Progenitor cell of endocrine pancreas (in vitro differentiated cells): Measurements from ENCODE around the gene SLU7. TPM values are rescaled to one million over a fixed set of nuclear protein-coding genes. Genes with fewer than 3 reads are reported as not detected.

ENCODE experiments used
- DNase-seq: peaks from one replicate; pipeline ENCODE4 v3.0.0; 2021; ENCODE audit warnings: low spot score; ENCODE audit not compliant: unreplicated experiment
- H3K27ac Mint-ChIP-seq: 2 replicates; pipeline ENCODE4 v1.8.0; 2021; ENCODE audit warnings: mild to moderate bottlenecking, moderate library complexity, mixed read lengths
- H3K27me3 Mint-ChIP-seq: 2 replicates; pipeline ENCODE4 v1.8.0; 2021; ENCODE audit warnings: mixed read lengths
- H3K36me3 Mint-ChIP-seq: 2 replicates; pipeline ENCODE4 v1.8.0; 2022; ENCODE audit warnings: mixed read lengths; ENCODE audit not compliant: insufficient read depth
- H3K4me1 Mint-ChIP-seq: 2 replicates; pipeline ENCODE4 v1.8.0; 2021; ENCODE audit warnings: low read depth, mixed read lengths
- H3K4me3 Mint-ChIP-seq: 2 replicates; pipeline ENCODE4 v1.8.0; 2021; ENCODE audit warnings: low read depth, mild to moderate bottlenecking, moderate library complexity, mixed read lengths
- H3K9me3 Mint-ChIP-seq: 2 replicates; pipeline ENCODE4 v1.8.0; 2021; ENCODE audit warnings: low read depth, mixed read lengths
- long read RNA-seq: library from polyadenylated mRNA; unstranded; transcript quantifications from one replicate; pipeline ENCODE4 v2.0.0, GENCODE V29; 2020
- total RNA-seq: library from RNA; stranded (reverse); gene quantifications from 2 replicates; pipeline ENCODE4 v1.2.1, GENCODE V29; 2021
- TF ChIP-seq, protein P1 (sequence below): fragments of 200-600 bp; sonication (generic); IDR thresholded peaks from one replicate; pipeline ENCODE4 v1.5.0; 2021; ENCODE audit warnings: antibody characterized with exemption, mild to moderate bottlenecking; ENCODE audit not compliant: unreplicated experiment

Gene SLU7
- 38.2 and 43.1 TPM in 2 replicates for total RNA-seq
- long read RNA-seq, transcript SLU7-201 (16 exons, 3,793 nt) = major isoform, 8 of 161 reads
- long read RNA-seq, partial matches to known transcripts = 132 of 161 reads
- long read RNA-seq, other reads (novel, unspliced or antisense) = 21 of 161 reads

DNA sequence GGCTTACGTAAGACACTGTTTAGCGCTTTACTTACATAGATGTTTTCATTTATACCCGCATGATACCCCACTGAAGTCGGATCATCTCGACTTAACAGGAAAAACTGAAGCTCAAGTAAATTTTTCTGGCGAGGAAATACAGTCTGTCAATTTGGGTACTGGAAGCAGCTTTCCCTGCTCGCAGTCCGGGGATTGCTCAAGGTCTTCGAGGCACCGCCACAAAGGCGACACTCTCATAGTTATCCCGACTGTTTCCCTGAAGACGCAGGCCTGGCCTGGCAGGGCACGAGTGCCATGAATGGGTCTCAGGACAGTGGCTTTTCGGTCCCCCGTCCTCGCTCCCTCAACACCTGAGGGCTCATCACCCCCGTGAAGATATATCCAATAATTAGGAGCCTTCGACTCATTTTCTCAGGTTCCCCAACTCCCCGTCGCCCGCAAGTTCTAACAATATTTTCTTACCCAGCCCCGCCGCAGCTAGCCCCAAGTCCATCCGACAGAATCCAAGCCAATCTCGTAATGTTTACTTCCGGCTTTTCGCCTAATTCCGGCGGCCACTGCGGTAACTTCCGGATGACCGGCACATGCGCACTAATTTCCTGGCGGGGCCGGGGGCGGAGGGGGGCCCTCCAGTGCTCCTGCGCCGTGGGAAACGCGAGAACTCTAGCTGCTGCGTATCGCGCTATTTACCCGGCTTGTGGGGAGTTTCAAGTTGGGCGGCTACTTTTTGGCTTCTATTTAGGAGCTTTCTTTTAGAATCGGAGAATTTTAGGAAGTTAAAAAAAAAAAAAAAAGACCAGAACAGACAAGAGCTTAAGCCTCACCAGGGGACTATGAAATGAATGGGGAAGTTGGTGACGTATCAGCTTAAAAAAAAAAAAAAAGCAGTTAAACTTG is at the start of gene SLU7:
Gene SLU7 (minus strand): TSS at position 521 of the 897 bp plus-strand sequence. CDS start 3,787 bp downstream, outside the sequence.
- Mint-ChIP-seq H3K9me3 (no peaks in the 10 kb centered on the region), H3K4me1 (peaks cover 30% of the 10 kb centered on the region), H3K27ac (peak within 1 kb of the TSS; percentile 99), H3K27me3 (no peaks in the 10 kb centered on the region), H3K4me3 (peak within 1 kb of the TSS; percentile 99), H3K36me3 (peaks cover 4% of the 10 kb centered on the region)
- DNase-seq = peak; percentile 89
- TF ChIP-seq, protein P1, sequence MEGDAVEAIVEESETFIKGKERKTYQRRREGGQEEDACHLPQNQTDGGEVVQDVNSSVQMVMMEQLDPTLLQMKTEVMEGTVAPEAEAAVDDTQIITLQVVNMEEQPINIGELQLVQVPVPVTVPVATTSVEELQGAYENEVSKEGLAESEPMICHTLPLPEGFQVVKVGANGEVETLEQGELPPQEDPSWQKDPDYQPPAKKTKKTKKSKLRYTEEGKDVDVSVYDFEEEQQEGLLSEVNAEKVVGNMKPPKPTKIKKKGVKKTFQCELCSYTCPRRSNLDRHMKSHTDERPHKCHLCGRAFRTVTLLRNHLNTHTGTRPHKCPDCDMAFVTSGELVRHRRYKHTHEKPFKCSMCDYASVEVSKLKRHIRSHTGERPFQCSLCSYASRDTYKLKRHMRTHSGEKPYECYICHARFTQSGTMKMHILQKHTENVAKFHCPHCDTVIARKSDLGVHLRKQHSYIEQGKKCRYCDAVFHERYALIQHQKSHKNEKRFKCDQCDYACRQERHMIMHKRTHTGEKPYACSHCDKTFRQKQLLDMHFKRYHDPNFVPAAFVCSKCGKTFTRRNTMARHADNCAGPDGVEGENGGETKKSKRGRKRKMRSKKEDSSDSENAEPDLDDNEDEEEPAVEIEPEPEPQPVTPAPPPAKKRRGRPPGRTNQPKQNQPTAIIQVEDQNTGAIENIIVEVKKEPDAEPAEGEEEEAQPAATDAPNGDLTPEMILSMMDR = no peak

DNA sequence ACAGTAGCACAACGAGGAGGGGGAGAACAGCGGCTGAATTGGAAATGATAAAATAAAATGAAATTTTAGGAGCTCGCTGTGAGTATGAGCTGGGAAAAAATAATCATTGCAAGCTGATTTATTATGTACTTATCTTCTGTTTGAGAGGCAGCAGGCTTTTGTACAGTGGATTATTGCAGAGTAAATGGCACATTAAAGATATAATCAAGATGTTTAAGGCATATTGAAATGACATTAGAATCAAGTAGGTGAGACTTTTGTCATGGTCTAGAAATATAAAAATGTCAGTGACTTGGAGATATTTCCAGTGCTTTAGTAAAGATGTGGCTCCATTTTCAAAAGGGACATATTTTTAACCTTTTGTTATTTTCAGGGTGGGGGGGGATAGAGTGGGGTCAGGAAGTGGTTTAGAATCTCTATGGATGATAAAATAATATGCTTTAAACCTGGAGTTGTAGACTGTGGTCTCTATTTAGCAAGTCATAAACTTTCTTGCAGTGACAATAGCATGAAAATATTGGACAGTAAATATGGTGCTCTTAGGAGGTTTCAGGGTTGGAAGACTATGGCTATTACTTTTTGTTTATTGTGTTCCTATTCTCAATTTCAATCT is 49.6 kb upstream of the SLU7 start:
- H3K9me3 Mint-ChIP-seq = no peaks in the 10 kb centered on the region
- H3K27me3 Mint-ChIP-seq = no peaks in the 10 kb centered on the region
- no peak overlapping the region for H3K4me3 Mint-ChIP-seq
- TF ChIP-seq, protein P1 = no peak
- H3K4me1 Mint-ChIP-seq = peaks cover 28% of the 10 kb centered on the region
- no peak for DNase-seq
- no peaks in the 10 kb centered on the region for H3K36me3 Mint-ChIP-seq
- peak overlapping the region; percentile 59 for H3K27ac Mint-ChIP-seq

DNA sequence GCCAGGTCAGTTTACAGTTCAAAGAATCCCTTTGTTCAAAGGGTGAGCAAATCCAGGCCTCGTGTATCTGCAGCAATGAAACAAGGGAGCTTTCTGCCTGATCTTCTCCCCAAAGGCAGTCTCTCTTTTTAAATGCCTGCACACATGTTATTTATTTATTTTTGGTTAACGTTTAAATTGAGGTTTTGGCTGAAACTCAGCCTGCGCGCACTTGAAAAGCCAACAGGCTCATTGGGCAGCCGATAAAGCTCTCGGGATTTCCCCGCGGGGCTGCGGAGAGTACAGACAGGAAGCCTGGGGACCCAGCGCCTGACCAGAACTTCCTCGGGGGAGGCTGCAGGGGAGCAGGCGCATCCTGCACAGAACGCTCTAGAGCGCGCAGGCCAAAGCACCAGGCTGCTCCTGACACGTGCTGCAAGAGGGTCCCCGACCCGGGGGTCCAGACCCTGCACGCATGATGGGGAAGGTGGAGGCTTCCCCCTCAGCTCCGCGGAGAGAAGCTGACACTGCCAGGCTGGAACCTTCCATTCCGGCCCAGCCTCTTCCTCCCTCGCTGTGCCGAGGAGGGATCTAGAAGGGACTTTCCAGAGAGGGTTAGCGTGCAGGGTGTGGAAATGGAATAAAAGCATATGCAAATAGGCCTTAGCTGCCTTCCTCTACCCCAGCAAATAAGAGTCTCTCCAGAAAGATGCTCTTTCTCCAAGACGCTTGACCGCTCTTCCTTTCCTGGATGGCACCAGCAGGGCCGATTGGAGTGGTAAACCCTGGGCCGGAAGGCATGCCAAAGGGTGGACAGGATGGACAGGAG is 48.9 kb upstream of the SLU7 start:
- Mint-ChIP-seq H3K36me3 (no peaks in the 10 kb centered on the region), H3K27me3 (no peaks in the 10 kb centered on the region), H3K27ac (peak overlapping the region; percentile 59), H3K9me3 (no peaks in the 10 kb centered on the region), H3K4me3 (no peak overlapping the region), H3K4me1 (peaks cover 24% of the 10 kb centered on the region)
- TF ChIP-seq, protein P1 = no peak
- no peak for DNase-seq

DNA sequence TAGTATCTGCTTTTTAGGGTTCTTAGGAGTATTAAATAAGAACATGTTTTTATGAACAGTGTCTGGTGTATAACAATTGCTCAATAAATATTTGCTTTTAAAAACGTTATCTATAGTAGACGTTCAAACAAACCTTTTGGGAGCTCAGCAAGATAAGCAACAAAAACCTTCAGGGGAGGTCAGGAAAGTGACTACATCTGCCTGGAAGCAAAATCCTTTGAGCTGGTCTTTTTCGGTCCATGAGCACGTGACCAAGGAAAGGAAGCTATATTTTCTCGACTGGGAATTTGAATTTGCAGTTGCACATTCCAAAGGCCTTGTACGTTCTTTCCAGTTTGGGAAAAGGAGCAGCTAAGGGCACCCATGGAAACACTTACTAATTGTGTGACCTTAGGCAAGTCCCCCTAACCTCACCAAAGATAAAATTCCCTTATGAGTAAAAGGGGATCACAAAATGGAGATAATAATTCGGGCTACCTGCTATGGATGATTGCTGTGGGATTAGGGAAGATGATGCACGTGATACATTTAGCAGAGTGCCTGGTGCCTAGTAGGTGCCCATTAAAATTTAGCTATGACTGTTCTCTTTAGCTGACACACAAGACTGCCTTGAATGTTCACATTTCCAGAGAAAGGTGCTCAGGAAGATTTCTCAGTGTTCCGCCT is 48.1 kb upstream of the SLU7 start:
- Mint-ChIP-seq H3K36me3 (no peaks in the 10 kb centered on the region), H3K4me1 (peaks cover 28% of the 10 kb centered on the region), H3K9me3 (no peaks in the 10 kb centered on the region), H3K27ac (peak overlapping the region; percentile 26), H3K4me3 (no peak overlapping the region), H3K27me3 (no peaks in the 10 kb centered on the region)
- TF ChIP-seq, protein P1 = no peak
- DNase-seq = no peak
